Measurements from ENCODE around the gene MOCS3. TPM values are rescaled to one million over a fixed set of nuclear protein-coding genes. Genes with fewer than 3 reads are reported as not detected.

Gene MOCS3
- total and polyA plus RNA-seq, 2 of the 13 experiments (the other 11 are each of a cell fraction or from before 2014, with no cell fraction given) = 3.7 to 8.4 TPM

DNA sequence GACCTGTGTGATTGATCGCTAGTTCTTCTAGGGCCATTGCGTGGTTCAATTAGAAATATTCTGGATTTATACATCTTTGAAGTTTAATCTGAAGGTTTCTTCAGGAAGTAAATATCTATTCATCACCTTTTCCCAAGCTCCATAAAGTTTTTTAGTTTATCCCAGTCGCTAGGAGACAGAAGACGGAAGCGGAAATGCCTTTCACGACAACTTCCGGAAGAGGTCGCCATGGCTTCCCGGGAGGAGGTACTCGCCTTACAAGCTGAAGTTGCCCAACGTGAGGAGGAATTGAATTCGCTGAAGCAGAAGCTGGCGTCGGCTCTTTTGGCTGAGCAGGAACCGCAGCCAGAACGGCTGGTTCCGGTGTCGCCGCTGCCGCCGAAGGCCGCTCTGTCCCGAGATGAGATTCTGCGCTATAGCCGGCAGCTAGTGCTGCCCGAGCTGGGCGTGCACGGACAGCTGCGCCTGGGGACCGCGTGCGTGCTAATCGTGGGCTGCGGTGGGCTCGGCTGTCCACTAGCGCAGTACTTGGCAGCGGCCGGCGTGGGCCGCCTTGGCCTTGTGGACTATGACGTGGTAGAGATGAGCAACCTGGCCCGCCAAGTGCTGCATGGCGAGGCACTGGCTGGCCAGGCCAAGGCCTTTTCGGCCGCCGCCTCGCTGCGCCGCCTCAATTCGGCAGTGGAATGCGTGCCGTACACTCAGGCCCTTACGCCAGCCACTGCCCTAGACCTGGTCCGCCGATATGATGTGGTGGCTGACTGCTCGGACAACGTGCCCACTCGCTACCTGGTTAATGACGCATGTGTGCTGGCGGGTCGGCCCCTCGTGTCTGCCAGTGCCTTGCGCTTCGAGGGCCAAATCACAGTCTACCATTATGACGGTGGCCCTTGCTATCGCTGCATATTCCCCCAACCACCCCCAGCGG lies at the start of gene MOCS3 (continued):
- TF ChIP-seq, protein P1, sequence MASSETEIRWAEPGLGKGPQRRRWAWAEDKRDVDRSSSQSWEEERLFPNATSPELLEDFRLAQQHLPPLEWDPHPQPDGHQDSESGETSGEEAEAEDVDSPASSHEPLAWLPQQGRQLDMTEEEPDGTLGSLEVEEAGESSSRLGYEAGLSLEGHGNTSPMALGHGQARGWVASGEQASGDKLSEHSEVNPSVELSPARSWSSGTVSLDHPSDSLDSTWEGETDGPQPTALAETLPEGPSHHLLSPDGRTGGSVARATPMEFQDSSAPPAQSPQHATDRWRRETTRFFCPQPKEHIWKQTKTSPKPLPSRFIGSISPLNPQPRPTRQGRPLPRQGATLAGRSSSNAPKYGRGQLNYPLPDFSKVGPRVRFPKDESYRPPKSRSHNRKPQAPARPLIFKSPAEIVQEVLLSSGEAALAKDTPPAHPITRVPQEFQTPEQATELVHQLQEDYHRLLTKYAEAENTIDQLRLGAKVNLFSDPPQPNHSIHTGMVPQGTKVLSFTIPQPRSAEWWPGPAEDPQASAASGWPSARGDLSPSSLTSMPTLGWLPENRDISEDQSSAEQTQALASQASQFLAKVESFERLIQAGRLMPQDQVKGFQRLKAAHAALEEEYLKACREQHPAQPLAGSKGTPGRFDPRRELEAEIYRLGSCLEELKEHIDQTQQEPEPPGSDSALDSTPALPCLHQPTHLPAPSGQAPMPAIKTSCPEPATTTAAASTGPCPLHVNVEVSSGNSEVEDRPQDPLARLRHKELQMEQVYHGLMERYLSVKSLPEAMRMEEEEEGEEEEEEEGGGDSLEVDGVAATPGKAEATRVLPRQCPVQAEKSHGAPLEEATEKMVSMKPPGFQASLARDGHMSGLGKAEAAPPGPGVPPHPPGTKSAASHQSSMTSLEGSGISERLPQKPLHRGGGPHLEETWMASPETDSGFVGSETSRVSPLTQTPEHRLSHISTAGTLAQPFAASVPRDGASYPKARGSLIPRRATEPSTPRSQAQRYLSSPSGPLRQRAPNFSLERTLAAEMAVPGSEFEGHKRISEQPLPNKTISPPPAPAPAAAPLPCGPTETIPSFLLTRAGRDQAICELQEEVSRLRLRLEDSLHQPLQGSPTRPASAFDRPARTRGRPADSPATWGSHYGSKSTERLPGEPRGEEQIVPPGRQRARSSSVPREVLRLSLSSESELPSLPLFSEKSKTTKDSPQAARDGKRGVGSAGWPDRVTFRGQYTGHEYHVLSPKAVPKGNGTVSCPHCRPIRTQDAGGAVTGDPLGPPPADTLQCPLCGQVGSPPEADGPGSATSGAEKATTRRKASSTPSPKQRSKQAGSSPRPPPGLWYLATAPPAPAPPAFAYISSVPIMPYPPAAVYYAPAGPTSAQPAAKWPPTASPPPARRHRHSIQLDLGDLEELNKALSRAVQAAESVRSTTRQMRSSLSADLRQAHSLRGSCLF (CRISPR knock-in tag; IDR thresholded peaks at IDR 0.05; ENCODE audit: borderline replicate concordance) = 0 out of 2 replicates have a peak, but pooled peaks have one; percentile 78
- TF ChIP-seq, protein P2, sequence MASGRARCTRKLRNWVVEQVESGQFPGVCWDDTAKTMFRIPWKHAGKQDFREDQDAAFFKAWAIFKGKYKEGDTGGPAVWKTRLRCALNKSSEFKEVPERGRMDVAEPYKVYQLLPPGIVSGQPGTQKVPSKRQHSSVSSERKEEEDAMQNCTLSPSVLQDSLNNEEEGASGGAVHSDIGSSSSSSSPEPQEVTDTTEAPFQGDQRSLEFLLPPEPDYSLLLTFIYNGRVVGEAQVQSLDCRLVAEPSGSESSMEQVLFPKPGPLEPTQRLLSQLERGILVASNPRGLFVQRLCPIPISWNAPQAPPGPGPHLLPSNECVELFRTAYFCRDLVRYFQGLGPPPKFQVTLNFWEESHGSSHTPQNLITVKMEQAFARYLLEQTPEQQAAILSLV (CRISPR knock-in tag; IDR thresholded peaks at IDR 0.05; ENCODE audit: borderline replicate concordance) = peak; percentile 78
- 0 out of 2 replicates have a peak, but pooled peaks have one; percentile 17 for TF ChIP-seq KLF6 (CRISPR knock-in tag; IDR thresholded peaks at IDR 0.05)
- TF ChIP-seq RBFOX2 (IDR thresholded peaks at IDR 0.05; ENCODE audit: low read depth, low read length) = peak; percentile 90
- TF ChIP-seq JARID2 (CRISPR knock-in tag; IDR thresholded peaks at IDR 0.05; ENCODE audit: insufficient replicate concordance) = no peak
- no peak for TF ChIP-seq CBX1 (IDR thresholded peaks at IDR 0.05; ENCODE audit: low read depth)
- TF ChIP-seq JUND (CRISPR knock-in tag; IDR thresholded peaks at IDR 0.05) = no peak
- no peak for TF ChIP-seq TRIM24 (CRISPR knock-in tag; IDR thresholded peaks at IDR 0.05)
- TF ChIP-seq, protein P3, sequence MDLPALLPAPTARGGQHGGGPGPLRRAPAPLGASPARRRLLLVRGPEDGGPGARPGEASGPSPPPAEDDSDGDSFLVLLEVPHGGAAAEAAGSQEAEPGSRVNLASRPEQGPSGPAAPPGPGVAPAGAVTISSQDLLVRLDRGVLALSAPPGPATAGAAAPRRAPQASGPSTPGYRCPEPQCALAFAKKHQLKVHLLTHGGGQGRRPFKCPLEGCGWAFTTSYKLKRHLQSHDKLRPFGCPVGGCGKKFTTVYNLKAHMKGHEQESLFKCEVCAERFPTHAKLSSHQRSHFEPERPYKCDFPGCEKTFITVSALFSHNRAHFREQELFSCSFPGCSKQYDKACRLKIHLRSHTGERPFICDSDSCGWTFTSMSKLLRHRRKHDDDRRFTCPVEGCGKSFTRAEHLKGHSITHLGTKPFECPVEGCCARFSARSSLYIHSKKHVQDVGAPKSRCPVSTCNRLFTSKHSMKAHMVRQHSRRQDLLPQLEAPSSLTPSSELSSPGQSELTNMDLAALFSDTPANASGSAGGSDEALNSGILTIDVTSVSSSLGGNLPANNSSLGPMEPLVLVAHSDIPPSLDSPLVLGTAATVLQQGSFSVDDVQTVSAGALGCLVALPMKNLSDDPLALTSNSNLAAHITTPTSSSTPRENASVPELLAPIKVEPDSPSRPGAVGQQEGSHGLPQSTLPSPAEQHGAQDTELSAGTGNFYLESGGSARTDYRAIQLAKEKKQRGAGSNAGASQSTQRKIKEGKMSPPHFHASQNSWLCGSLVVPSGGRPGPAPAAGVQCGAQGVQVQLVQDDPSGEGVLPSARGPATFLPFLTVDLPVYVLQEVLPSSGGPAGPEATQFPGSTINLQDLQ (CRISPR knock-in tag; IDR thresholded peaks at IDR 0.05) = no peak
- TF ChIP-seq, protein P4, sequence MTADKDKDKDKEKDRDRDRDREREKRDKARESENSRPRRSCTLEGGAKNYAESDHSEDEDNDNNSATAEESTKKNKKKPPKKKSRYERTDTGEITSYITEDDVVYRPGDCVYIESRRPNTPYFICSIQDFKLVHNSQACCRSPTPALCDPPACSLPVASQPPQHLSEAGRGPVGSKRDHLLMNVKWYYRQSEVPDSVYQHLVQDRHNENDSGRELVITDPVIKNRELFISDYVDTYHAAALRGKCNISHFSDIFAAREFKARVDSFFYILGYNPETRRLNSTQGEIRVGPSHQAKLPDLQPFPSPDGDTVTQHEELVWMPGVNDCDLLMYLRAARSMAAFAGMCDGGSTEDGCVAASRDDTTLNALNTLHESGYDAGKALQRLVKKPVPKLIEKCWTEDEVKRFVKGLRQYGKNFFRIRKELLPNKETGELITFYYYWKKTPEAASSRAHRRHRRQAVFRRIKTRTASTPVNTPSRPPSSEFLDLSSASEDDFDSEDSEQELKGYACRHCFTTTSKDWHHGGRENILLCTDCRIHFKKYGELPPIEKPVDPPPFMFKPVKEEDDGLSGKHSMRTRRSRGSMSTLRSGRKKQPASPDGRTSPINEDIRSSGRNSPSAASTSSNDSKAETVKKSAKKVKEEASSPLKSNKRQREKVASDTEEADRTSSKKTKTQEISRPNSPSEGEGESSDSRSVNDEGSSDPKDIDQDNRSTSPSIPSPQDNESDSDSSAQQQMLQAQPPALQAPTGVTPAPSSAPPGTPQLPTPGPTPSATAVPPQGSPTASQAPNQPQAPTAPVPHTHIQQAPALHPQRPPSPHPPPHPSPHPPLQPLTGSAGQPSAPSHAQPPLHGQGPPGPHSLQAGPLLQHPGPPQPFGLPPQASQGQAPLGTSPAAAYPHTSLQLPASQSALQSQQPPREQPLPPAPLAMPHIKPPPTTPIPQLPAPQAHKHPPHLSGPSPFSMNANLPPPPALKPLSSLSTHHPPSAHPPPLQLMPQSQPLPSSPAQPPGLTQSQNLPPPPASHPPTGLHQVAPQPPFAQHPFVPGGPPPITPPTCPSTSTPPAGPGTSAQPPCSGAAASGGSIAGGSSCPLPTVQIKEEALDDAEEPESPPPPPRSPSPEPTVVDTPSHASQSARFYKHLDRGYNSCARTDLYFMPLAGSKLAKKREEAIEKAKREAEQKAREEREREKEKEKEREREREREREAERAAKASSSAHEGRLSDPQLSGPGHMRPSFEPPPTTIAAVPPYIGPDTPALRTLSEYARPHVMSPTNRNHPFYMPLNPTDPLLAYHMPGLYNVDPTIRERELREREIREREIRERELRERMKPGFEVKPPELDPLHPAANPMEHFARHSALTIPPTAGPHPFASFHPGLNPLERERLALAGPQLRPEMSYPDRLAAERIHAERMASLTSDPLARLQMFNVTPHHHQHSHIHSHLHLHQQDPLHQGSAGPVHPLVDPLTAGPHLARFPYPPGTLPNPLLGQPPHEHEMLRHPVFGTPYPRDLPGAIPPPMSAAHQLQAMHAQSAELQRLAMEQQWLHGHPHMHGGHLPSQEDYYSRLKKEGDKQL (CRISPR knock-in tag; IDR thresholded peaks at IDR 0.05; ENCODE audit: low read depth) = no peak
- TF ChIP-seq ARHGAP35 (CRISPR knock-in tag; IDR thresholded peaks at IDR 0.05; ENCODE audit: borderline replicate concordance) = no peak; the same call in none of the 2 replicates
- TF ChIP-seq SNAI1 (CRISPR knock-in tag; IDR thresholded peaks at IDR 0.05; ENCODE audit: borderline replicate concordance) = peak; percentile 93; the same call in 1 of the 2 replicates
- peak; percentile 61; the same call in 1 of the 2 replicates for TF ChIP-seq MED13 (CRISPR knock-in tag; IDR thresholded peaks at IDR 0.05)

Measured in HepG2 (cell line).